D721Med (cell line): ENCODE measurements around the gene ARSG.

Experiments
- DNase-seq: peaks from one replicate; pipeline ENCODE4 v3.0.0; 2011; ENCODE audit warnings: low spot score; ENCODE audit not compliant: insufficient read length
- FAIRE-seq: peaks from 2 replicates; lab custom pipeline; 2011; peaks lifted over from hg19 to GRCh38; lab: Jason Lieb, UNC
- TF ChIP-seq, protein P1 (sequence below): IDR thresholded peaks from 2 replicates; pipeline ENCODE4 v1.5.1; 2012; ENCODE audit warnings: mild to moderate bottlenecking, control low read depth; ENCODE audit not compliant: insufficient read depth; ENCODE audit errors: missing control alignments

Gene ARSG

DNA sequence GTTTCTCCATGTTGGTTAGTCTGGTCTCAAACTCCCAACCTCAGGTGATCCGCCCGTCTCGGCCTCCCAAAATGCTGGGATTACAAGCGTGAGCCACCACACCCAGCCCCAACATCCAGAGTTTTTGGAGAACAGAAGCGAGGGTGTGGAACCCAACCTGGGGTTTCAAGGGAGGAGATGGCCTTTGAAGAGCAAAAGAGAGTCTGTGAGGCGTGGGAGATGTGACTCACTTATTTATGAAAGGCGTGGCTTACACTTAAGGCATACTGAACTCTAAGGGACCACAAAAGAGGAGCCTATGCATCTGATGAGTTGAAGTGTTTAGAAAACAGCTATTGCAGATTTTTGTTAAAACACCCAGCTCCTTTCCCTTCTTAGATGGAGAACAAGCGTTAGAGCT, 18.9 kb downstream of the ARSG start:
- DNase-seq (no peak), FAIRE-seq (no peak)
- TF ChIP-seq, protein P1, sequence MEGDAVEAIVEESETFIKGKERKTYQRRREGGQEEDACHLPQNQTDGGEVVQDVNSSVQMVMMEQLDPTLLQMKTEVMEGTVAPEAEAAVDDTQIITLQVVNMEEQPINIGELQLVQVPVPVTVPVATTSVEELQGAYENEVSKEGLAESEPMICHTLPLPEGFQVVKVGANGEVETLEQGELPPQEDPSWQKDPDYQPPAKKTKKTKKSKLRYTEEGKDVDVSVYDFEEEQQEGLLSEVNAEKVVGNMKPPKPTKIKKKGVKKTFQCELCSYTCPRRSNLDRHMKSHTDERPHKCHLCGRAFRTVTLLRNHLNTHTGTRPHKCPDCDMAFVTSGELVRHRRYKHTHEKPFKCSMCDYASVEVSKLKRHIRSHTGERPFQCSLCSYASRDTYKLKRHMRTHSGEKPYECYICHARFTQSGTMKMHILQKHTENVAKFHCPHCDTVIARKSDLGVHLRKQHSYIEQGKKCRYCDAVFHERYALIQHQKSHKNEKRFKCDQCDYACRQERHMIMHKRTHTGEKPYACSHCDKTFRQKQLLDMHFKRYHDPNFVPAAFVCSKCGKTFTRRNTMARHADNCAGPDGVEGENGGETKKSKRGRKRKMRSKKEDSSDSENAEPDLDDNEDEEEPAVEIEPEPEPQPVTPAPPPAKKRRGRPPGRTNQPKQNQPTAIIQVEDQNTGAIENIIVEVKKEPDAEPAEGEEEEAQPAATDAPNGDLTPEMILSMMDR, result no peak

DNA sequence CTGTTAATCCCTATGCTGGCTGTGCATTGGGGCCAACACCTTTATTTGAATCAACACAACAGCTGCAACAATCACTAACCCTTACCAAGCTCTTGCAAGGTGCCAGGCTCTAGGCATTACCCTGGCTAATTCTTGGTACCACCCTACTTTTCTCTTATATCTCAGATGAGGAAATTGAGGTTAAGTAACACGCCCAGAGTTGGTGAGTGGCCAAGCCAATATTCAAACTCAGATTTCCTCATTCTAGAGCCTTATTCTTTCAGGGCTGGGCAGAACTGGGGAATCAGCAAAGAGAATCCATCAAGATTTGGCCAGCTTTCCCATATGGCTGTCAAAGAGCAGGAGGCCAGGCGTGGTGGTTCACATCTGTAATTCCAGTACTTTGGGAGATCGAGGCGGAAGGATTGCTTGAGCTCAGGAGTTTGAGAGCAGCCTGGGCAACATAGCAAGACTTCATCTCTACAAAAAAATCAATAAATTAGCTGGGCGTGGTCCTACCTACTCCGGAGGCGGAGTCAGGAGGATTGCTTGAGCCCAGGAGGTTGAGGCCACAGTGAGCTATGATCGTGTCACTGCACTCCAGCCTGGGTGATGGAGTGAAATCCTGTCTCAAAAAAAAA, 23.7 kb downstream of the ARSG start:
- TF ChIP-seq, protein P1, result no peak
- no peak for FAIRE-seq
- DNase-seq, result no peak

DNA sequence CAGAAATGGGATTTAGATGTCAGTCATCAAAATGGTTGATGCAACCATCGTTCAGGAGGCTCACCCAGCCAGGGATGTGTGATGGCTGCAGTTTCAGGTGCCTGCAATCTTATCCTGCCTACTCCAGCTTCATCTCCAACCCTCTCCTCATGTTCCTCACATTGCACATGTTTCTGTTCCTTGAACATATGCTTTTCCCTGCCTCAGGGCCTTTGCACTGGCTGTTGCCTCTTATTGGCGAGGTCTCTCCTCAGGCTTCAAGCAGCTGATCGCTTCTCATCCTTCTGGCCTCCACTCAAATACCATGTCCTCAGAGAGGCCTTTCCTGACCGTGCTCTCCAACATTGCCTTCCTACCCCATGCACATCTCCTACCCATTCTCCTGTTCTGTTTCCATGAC, 24.6 kb downstream of the ARSG start:
- TF ChIP-seq, protein P1, result no peak
- FAIRE-seq (no peak), DNase-seq (no peak)

DNA sequence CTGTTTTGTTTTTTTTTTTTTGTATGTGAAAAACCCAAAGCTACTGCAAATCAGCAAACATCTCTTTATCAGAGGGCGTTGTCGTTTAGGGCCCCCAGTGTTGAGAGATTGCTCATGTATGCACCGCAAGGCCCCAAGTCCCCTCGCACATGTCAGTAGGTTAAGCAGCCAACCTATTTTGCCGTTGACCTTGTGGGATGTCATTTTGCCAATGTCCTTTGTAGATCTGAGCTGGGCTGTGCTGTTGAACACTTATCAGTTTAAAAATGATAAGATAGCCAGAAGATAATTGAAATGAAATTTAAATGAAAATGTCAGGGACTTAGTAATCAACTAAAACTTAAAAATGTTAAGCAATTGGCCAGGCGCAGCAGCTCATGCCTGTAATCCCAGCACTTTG, 26.2 kb downstream of the ARSG start:
- TF ChIP-seq, protein P1, result no peak
- DNase-seq, result no peak
- FAIRE-seq, result no peak

DNA sequence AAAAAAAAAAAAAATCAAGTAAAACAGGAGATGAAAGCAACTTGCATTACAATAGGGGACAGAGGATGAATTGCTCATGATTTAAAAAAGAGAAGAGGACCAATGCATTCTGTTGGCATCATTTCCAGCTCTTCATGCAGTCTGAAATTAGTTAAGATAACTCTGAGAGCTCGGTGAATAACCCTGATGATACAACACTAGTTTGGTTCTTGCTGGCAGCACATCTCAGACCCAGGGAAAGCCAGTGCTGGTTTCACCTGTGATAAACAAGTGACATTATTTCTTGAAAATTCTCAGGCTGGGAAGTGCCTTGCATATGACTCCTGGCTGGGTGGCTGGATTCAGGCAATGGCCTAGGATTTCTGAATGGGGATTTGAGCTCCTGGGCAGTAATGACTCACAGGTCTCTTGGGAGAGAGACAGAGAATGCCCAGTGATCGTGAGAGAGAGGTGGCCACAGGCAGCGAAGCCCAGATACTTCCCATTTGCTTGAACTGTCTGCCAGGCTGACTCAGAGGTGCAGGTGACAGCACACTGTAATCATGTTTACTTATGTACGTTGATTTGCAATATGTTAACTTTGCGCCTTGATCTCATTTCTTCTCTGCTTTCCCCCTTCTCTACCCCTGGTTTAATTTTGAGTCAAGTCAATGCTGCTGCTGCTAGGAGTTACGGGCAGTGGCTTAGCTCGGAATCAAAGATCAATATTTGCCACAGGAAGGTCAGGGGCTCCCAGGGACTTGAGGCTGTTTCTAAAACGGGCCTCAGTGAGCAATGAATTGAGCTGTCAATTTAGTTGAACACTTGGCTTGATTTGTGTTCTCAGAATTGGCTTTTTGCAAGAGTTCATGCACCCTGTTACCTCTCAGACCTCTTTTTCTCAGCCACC, 27.1 kb downstream of the ARSG start:
- DNase-seq (no peak), FAIRE-seq (no peak)
- TF ChIP-seq, protein P1, result no peak

DNA sequence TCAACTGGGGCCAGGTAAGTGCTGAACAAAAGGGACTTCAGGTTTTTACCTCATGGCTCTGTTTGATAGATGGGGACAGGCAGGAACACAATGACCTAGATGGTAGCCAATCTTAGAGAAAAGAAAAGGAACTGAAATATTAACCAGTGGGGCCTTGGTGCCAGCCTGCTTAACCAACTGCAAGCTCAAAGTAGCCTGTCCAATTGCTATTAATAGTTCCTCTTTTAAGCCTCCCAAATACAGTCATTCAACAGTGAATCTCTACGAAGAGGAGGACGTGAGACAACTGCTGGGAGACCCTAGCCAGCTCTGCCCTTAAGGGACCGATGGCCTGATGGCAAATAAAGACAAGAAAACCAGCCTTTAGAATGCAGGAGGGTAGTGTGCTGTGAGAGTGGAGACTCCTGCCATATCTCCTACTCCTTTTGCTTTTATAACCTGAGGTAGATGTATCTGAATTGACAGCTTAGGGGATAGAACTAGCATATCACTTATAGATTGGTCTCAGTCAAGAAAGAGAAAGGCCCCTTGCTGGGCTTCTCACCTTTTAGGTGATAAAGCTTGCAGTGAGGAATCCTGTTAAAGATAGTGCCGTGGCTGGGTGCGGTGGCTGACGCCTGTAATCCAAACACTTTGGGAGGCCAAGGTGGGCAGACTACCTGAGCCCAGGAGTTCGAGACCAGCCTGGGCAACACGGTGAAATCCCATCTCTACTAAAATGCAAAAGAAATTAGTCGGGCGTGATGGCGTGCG, 28.3 kb downstream of the ARSG start:
- no peak for DNase-seq
- TF ChIP-seq, protein P1, result no peak
- no peak for FAIRE-seq
